ENCODE measurements around the gene LRFN2.

Gene LRFN2

GRCh38 chr6:40378725-40379074 lies 208.5 kb downstream of the LRFN2 start:
- no peak for DNase-seq (ENCODE audit: low read depth, low spot score)

GRCh38 chr6:40378071-40378724 lies 209.0 kb downstream of the LRFN2 start:
- DNase-seq (ENCODE audit: low read depth, low spot score): no peak

- no peak for DNase-seq (ENCODE audit: low read depth, low spot score)
These were observed 209.9 kb downstream of the LRFN2 start for GRCh38 chr6:40377173-40377806.

- DNase-seq (ENCODE audit: low read depth, low spot score): no peak
These were observed 211.0 kb downstream of the LRFN2 start for GRCh38 chr6:40376113-40376650.

GRCh38 chr6:40373267-40373666 lies 213.9 kb downstream of the LRFN2 start:
- DNase-seq (ENCODE audit: low read depth, low spot score): no peak

- DNase-seq (ENCODE audit: low read depth, low spot score): no peak
These were observed 215.5 kb downstream of the LRFN2 start for GRCh38 chr6:40371621-40372020.

- no peak for DNase-seq (ENCODE audit: low read depth, low spot score)
These were observed 216.1 kb downstream of the LRFN2 start for GRCh38 chr6:40371095-40371494.

- DNase-seq (ENCODE audit: low read depth, low spot score): no peak
These were observed 217.3 kb downstream of the LRFN2 start for GRCh38 chr6:40369891-40370290.

- no peak for DNase-seq (ENCODE audit: low read depth, low spot score)
These were observed 218.1 kb downstream of the LRFN2 start for GRCh38 chr6:40369042-40369441.

GRCh38 chr6:40362859-40363258 lies 224.3 kb downstream of the LRFN2 start:
- no peak for DNase-seq (ENCODE audit: low read depth, low spot score)

- no peak for DNase-seq (ENCODE audit: low read depth, low spot score)
These were observed 227.4 kb downstream of the LRFN2 start for GRCh38 chr6:40359808-40360207.

GRCh38 chr6:40358473-40359460 lies 228.4 kb downstream of the LRFN2 start:
- DNase-seq (ENCODE audit: low read depth, low spot score): no peak

GRCh38 chr6:40356242-40356910 lies 230.8 kb downstream of the LRFN2 start:
- no peak for DNase-seq (ENCODE audit: low read depth, low spot score)

- DNase-seq (ENCODE audit: low read depth, low spot score): no peak
These were observed 231.6 kb downstream of the LRFN2 start for GRCh38 chr6:40355532-40355931.

- no peak for DNase-seq (ENCODE audit: low read depth, low spot score)
These were observed 232.1 kb downstream of the LRFN2 start for GRCh38 chr6:40355066-40355465.

- DNase-seq (ENCODE audit: low read depth, low spot score): no peak
These were observed 233.2 kb downstream of the LRFN2 start for GRCh38 chr6:40353967-40354452.

- no peak for DNase-seq (ENCODE audit: low read depth, low spot score)
These were observed 233.8 kb downstream of the LRFN2 start for GRCh38 chr6:40353197-40353966.

GRCh38 chr6:40352527-40353170 lies 234.5 kb downstream of the LRFN2 start:
- DNase-seq (ENCODE audit: low read depth, low spot score): no peak

- DNase-seq (ENCODE audit: low read depth, low spot score): no peak
These were observed 235.2 kb downstream of the LRFN2 start for GRCh38 chr6:40352006-40352405.

GRCh38 chr6:40350747-40351217 lies 236.4 kb downstream of the LRFN2 start:
- DNase-seq (ENCODE audit: low read depth, low spot score): no peak

All from smooth muscle cell of the brain vasculature (primary cell).